UCSD-AML1 (cell line): ENCODE data around the gene CYFIP1.
A peak's percentile ranks its signal among the peaks of the same experiment; 100 is the strongest.
"Not testable (repeated sequence)": the region's sequence is repeated elsewhere in the genome, so short reads cannot be mapped to it uniquely, and the experiment has no call there.

Experiments
- DNase-seq: peaks from one replicate; lab custom pipeline; 2025; ENCODE audit not compliant: unreplicated experiment; lab: John Stamatoyannopoulos, UW

The CYFIP1 gene

GRCh38 chr15:22980189-22981050, at the start of gene CYFIP1:
CYFIP1 (minus strand) TSS chr15:22980368; CDS start chr15:22947285, 33,083 bp downstream.
- peak; percentile 80 for DNase-seq

- no peak for DNase-seq
Observed at GRCh38 chr15:23026218-23026617, 46.0 kb upstream of the CYFIP1 start.

- DNase-seq, result no peak
Observed at GRCh38 chr15:23022156-23022555, 42.0 kb upstream of the CYFIP1 start.

GRCh38 chr15:23014394-23015000, 34.3 kb upstream of the CYFIP1 start:
- DNase-seq, result no peak

GRCh38 chr15:23013681-23014080, 33.5 kb upstream of the CYFIP1 start:
- no peak for DNase-seq

GRCh38 chr15:23012616-23013015, 32.4 kb upstream of the CYFIP1 start:
- DNase-seq, result not testable (repeated sequence)

GRCh38 chr15:23003736-23004135, 23.6 kb upstream of the CYFIP1 start:
- no peak for DNase-seq

- no peak for DNase-seq
Observed at GRCh38 chr15:23002920-23003319, 22.8 kb upstream of the CYFIP1 start.

GRCh38 chr15:22995795-22996194, 15.6 kb upstream of the CYFIP1 start:
- no peak for DNase-seq

- no peak for DNase-seq
Observed at GRCh38 chr15:22992024-22992326, 11.8 kb upstream of the CYFIP1 start.

- DNase-seq, result no peak
Observed at GRCh38 chr15:22989576-22990477, 9.7 kb upstream of the CYFIP1 start.

- no peak for DNase-seq
Observed at GRCh38 chr15:22988811-22989210, 8.6 kb upstream of the CYFIP1 start.

- DNase-seq, result not testable (repeated sequence)
Observed at GRCh38 chr15:22981931-22982330, 1.8 kb upstream of the CYFIP1 start.

GRCh38 chr15:22981051-22981840, 1.1 kb upstream of the CYFIP1 start:
- no peak for DNase-seq

GRCh38 chr15:22979238-22980188, 655 bp downstream of the CYFIP1 start:
- DNase-seq, result peak; percentile 62

- no peak for DNase-seq
Observed at GRCh38 chr15:22978691-22979237, 1.4 kb downstream of the CYFIP1 start.

GRCh38 chr15:22974745-22975144, 5.4 kb downstream of the CYFIP1 start:
- DNase-seq, result no peak

- DNase-seq, result no peak
Observed at GRCh38 chr15:22973987-22974386, 6.2 kb downstream of the CYFIP1 start.

- no peak for DNase-seq
Observed at GRCh38 chr15:22973286-22973685, 6.9 kb downstream of the CYFIP1 start.
